Measurements from ENCODE around the gene RAB4A. TPM values are rescaled to one million over a fixed set of nuclear protein-coding genes. Genes with fewer than 3 reads are reported as not detected.

Gene RAB4A
- total RNA-seq, 4 donors from 2014 or later = 22.1 to 36.7 (median 23.4) TPM

DNA sequence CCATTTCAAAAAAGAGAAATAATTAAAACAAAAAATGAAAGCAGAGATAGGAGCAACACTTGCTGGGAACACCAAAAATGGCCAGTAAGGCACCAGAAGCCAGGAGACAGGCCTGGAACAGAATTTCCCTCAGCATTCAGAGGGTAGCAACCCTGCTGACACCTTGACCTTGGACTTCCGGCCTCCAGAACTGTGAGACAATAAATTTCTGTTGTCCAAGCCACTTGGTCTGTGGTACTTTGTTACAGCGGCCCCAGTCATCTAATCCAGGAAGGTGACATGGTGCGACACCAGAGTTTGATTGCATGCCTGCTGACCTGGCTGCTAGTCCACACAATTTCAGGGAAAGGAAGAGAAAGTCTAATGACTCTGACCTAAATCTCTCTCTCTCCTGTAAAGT is 10.6 kb upstream of the RAB4A start:
- H3K9me3 ChIP-seq = no peaks in the 10 kb centered on the region
- no peak overlapping the region for H3K27ac ChIP-seq
- TF ChIP-seq CTCF (IDR thresholded peaks at IDR 0.05) (no peak), POLR2A (IDR thresholded peaks at IDR 0.05) (no peak)
- no peaks in the 10 kb centered on the region for H3K36me3 ChIP-seq
- no peak overlapping the region for H3K4me3 ChIP-seq
- DNase-seq = no peak
- peaks cover 0 to 8% (median 0%) of the 10 kb centered on the region in 4 donors for H3K4me1 ChIP-seq
- H3K27me3 ChIP-seq = no peaks in the 10 kb centered on the region

GRCh38 chr1:229262239-229262638 is 8.7 kb upstream of the RAB4A start:
- no peak for DNase-seq
- no peaks in the 10 kb centered on the region for H3K9me3 ChIP-seq
- no peaks in the 10 kb centered on the region for H3K36me3 ChIP-seq
- H3K4me1 ChIP-seq = peaks cover 0 to 8% (median 0%) of the 10 kb centered on the region in 4 donors
- H3K27me3 ChIP-seq = no peaks in the 10 kb centered on the region
- no peak overlapping the region for H3K4me3 ChIP-seq
- TF ChIP-seq POLR2A (IDR thresholded peaks at IDR 0.05) (no peak), CTCF (IDR thresholded peaks at IDR 0.05) (no peak)
- H3K27ac ChIP-seq = no peak overlapping the region

GRCh38 chr1:229263254-229263653 is 7.7 kb upstream of the RAB4A start:
- Histone ChIP-seq H3K36me3 (no peaks in the 10 kb centered on the region), H3K4me1 (peaks cover 0 to 6% (median 0%) of the 10 kb centered on the region in 4 donors), H3K9me3 (no peaks in the 10 kb centered on the region), H3K27ac (no peak overlapping the region), H3K27me3 (no peaks in the 10 kb centered on the region), H3K4me3 (no peak overlapping the region)
- TF ChIP-seq CTCF (IDR thresholded peaks at IDR 0.05) = no peak
- TF ChIP-seq POLR2A (IDR thresholded peaks at IDR 0.05) = no peak
- DNase-seq = no peak

DNA sequence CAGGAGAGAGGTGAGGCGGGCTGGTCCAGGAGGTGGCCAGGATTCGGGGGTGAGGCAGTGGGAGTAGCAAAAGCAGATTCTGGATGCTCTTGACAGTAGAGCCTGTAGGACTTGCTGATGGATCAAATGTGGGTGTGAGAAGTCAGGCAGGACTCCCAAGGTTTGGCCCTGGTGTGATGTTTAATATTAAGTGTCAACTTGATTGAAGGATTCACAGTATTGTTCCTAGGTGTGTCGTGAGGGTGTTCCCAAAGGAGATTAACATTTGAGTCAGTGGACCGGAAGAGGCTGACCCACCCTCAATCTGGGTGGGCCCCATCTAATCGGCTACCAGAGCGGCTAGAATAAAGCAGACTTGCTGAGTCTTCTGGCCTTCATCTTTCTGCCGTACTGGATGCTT is 6.8 kb upstream of the RAB4A start:
- H3K27ac ChIP-seq = no peak overlapping the region
- no peaks in the 10 kb centered on the region for H3K27me3 ChIP-seq
- H3K36me3 ChIP-seq = no peaks in the 10 kb centered on the region
- H3K4me3 ChIP-seq = no peak overlapping the region
- H3K4me1 ChIP-seq = no peaks in the 10 kb centered on the region
- no peak for DNase-seq
- H3K9me3 ChIP-seq = no peaks in the 10 kb centered on the region
- TF ChIP-seq CTCF (IDR thresholded peaks at IDR 0.05) = no peak
- no peak for TF ChIP-seq POLR2A (IDR thresholded peaks at IDR 0.05)

- no peak overlapping the region for H3K27ac ChIP-seq
- no peaks in the 10 kb centered on the region for H3K4me1 ChIP-seq
- no peaks in the 10 kb centered on the region for H3K9me3 ChIP-seq
- no peak for DNase-seq
- no peak for TF ChIP-seq POLR2A (IDR thresholded peaks at IDR 0.05)
- TF ChIP-seq CTCF (IDR thresholded peaks at IDR 0.05) = no peak
- H3K4me3 ChIP-seq = no peak overlapping the region
- no peaks in the 10 kb centered on the region for H3K27me3 ChIP-seq
- H3K36me3 ChIP-seq = no peaks in the 10 kb centered on the region
Measured at GRCh38 chr1:229264487-229264886, 6.4 kb upstream of the RAB4A start.

DNA sequence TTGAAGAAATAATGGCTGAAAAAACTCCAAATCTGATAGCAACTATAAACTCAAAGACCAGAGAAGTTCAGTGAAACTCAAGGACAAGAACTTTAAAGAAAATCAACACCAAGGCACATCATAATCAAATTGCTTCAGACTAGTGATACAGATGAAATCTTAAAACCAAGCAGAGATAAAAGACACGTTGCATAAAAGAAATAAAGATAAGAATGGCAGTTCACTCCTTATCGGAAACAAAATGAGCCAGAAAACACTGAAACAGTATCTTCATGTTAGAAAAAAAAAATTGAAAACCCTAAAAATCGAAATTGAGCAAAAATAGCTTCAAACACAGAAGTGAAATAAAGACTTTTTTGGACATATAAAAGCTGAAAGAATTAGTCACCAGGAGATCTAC is 4.6 kb upstream of the RAB4A start:
- no peak for TF ChIP-seq CTCF (IDR thresholded peaks at IDR 0.05)
- TF ChIP-seq POLR2A (IDR thresholded peaks at IDR 0.05) = no peak
- Histone ChIP-seq H3K27me3 (no peaks in the 10 kb centered on the region), H3K4me3 (no peak overlapping the region), H3K27ac (no peak overlapping the region), H3K4me1 (peaks cover 0 to 10% (median 0%) of the 10 kb centered on the region in 4 donors), H3K36me3 (no peaks in the 10 kb centered on the region), H3K9me3 (no peaks in the 10 kb centered on the region)
- no peak for DNase-seq

Measured in Peyer's patch (tissue), 4 donors.